Measurements from ENCODE around the gene SASS6. TPM values are rescaled to one million over a fixed set of nuclear protein-coding genes. Genes with fewer than 3 reads are reported as not detected.

Gene SASS6
- total RNA-seq, 2 donors from 2014 or later, result 1.6 to 2.1 TPM

GRCh38 chr1:100122177-100122576 is 10.6 kb downstream of the SASS6 start:
- H3K27ac ChIP-seq, result no peak overlapping the region
- 90 to 93% methylated on average over 1 of the region's 1 CpG for WGBS, 2 donors
- ATAC-seq, result no peak
- no peak for DNase-seq
- H3K9me3 ChIP-seq, result no peaks in the 10 kb centered on the region
- H3K27me3 ChIP-seq, result no peaks in the 10 kb centered on the region
- no peaks in the 10 kb centered on the region for H3K4me1 ChIP-seq
- intact Hi-C loops (cut with DNase I), result no loop called here
- no peak overlapping the region for H3K4me3 ChIP-seq
- peaks cover 0 to 2% of the 10 kb centered on the region in 2 donors for H3K36me3 ChIP-seq (replicated peaks in 1 of 2; ENCODE audit: insufficient read depth in 1 of 2, low read depth in 2 of 2)
- TF ChIP-seq CTCF (IDR thresholded peaks at IDR 0.05), result no peak
- TF ChIP-seq POLR2A (IDR thresholded peaks at IDR 0.05), result no peak

- Histone ChIP-seq H3K4me3 (no peak overlapping the region), H3K4me1 (no peaks in the 10 kb centered on the region), H3K9me3 (no peaks in the 10 kb centered on the region), H3K27me3 (no peaks in the 10 kb centered on the region), H3K27ac (no peak overlapping the region), H3K36me3 (replicated peaks in 1 of 2; ENCODE audit: insufficient read depth in 1 of 2, low read depth in 2 of 2) (peaks cover 0 to 2% of the 10 kb centered on the region in 2 donors)
- 92 to 99% methylated on average over 4 of the region's 4 CpGs for WGBS, 2 donors
- no peak for TF ChIP-seq CTCF (IDR thresholded peaks at IDR 0.05)
- no peak for TF ChIP-seq POLR2A (IDR thresholded peaks at IDR 0.05)
- DNase-seq, result no peak
- no peak for ATAC-seq
- intact Hi-C loops (cut with DNase I), result no loop called here
Observed at GRCh38 chr1:100115524-100115923, 17.2 kb downstream of the SASS6 start.

- intact Hi-C loops (cut with DNase I), result no loop called here
Observed at GRCh38 chr1:100109554-100110066, 23.1 kb downstream of the SASS6 start.

GRCh38 chr1:100107696-100108095 is 25.0 kb downstream of the SASS6 start:
- Histone ChIP-seq H3K36me3 (replicated peaks in 1 of 2; ENCODE audit: insufficient read depth in 1 of 2, low read depth in 2 of 2) (no peaks in the 10 kb centered on the region), H3K9me3 (no peaks in the 10 kb centered on the region), H3K27ac (no peak overlapping the region), H3K27me3 (no peaks in the 10 kb centered on the region), H3K4me3 (no peak overlapping the region), H3K4me1 (no peaks in the 10 kb centered on the region)
- TF ChIP-seq CTCF (IDR thresholded peaks at IDR 0.05), result no peak
- no peak for TF ChIP-seq POLR2A (IDR thresholded peaks at IDR 0.05)
- 60 to 78% methylated on average over 4 of the region's 4 CpGs for WGBS, 2 donors
- intact Hi-C loops (cut with DNase I), result no loop called here
- DNase-seq, result no peak
- no peak for ATAC-seq

More at GRCh38 chr1:100109554-100110066, 23.1 kb downstream of the SASS6 start:
- DNase-seq (no peak), ATAC-seq (no peak)
- no peaks in the 10 kb centered on the region for H3K4me1 ChIP-seq
- no peaks in the 10 kb centered on the region for H3K27me3 ChIP-seq
- H3K4me3 ChIP-seq, result no peak overlapping the region
- no peaks in the 10 kb centered on the region for H3K36me3 ChIP-seq (replicated peaks in 1 of 2; ENCODE audit: insufficient read depth in 1 of 2, low read depth in 2 of 2)
- H3K9me3 ChIP-seq, result no peaks in the 10 kb centered on the region
- H3K27ac ChIP-seq, result no peak overlapping the region
- TF ChIP-seq CTCF (IDR thresholded peaks at IDR 0.05), result no peak
- no peak for TF ChIP-seq POLR2A (IDR thresholded peaks at IDR 0.05)

GRCh38 chr1:100101564-100101963 is 31.2 kb downstream of the SASS6 start:
- WGBS, 2 donors, result 76 to 88% methylated on average over 2 of the region's 2 CpGs
- H3K9me3 ChIP-seq, result no peaks in the 10 kb centered on the region
- H3K36me3 ChIP-seq (replicated peaks in 1 of 2; ENCODE audit: insufficient read depth in 1 of 2, low read depth in 2 of 2), result no peaks in the 10 kb centered on the region
- DNase-seq (no peak), ATAC-seq (no peak)
- H3K4me1 ChIP-seq, result no peaks in the 10 kb centered on the region
- intact Hi-C loops (cut with DNase I), result no loop called here
- no peaks in the 10 kb centered on the region for H3K27me3 ChIP-seq
- TF ChIP-seq POLR2A (IDR thresholded peaks at IDR 0.05) (no peak), CTCF (IDR thresholded peaks at IDR 0.05) (no peak)
- no peak overlapping the region for H3K4me3 ChIP-seq
- H3K27ac ChIP-seq, result no peak overlapping the region
